GM19043 (cell line): ENCODE measurements around the gene APOL6.
"Not testable (repeated sequence)": the region's sequence is repeated elsewhere in the genome, so short reads cannot be mapped to it uniquely, and the experiment has no call there.

ENCODE experiments used
- ATAC-seq: cut with Tn5 transposase; IDR thresholded peaks from one replicate; pipeline ENCODE4 v1.9.1; 2021; ENCODE audit warnings: low read depth; ENCODE audit not compliant: unreplicated experiment

The APOL6 gene

DNA sequence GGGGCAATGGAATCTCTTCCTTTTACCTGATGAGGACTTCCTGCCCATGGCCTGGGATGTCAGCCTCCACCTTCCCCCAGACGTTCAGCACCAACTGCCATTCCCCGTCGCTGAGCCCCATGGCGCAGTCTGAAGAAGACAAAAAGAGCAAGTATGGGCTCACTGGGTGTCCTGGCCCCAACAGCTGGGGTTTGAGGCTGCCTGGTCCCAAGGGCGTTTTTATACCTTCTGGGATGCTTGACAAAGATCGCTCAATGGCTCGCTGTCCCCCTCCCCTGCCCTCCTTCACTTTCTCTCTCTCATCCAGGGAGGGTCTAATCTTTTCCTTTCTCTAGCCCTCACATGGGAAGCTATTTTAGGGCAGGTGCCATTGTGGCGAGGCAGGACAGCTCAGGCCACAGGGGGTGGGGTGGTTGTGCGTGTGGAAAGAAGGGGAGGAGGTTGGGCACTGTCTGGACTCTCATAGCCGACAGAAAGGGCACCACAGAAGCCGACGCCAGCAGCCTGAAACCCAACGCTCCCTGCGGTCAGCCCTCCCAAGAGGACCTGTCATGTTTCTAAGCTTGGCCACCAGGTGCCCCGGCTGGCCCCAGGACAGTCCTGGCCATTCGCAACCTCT, 31.0 kb upstream of the APOL6 start, which contains the start of gene MB:
Gene MB, minus strand, starts transcription at position 193 of the 619 bp plus-strand sequence. Its CDS starts 72 bp downstream, at position 121.
- no peak for ATAC-seq

- ATAC-seq = no peak
These were observed 29.6 kb upstream of the APOL6 start for GRCh38 chr22:35618427-35619223.

- ATAC-seq = no peak
These were observed 28.7 kb upstream of the APOL6 start for GRCh38 chr22:35619336-35620094.

DNA sequence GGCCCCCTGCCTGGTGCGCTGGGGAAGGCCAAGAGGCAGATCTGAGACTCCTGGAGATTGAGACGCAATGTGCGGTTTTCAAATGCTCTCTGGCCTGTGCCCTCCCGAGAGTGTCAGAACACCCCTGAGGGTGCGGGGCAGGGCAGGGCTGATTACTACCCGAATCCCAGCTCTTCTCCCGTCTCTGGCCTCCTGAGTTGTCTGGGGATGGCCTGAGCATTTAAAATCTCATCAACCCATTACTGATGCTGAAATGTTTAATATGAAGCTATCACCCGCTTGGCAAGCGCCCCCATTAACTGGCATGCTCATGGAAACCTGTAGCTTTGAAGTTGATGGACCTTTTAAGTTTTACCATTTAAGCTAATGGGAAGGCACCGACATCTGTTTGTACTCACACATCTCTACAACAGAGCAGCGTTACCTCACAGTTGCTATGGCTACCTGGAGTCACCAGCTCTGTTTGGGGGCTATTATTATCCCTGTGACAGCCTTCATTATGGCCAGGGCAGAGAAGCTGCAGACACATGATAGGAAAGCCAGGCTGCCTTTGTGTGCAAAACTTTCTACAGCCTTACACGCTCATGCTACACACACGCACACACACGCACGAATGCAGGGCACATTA, 27.5 kb upstream of the APOL6 start:
- no peak for ATAC-seq

GRCh38 chr22:35621451-35621850, 26.8 kb upstream of the APOL6 start:
- no peak for ATAC-seq

DNA sequence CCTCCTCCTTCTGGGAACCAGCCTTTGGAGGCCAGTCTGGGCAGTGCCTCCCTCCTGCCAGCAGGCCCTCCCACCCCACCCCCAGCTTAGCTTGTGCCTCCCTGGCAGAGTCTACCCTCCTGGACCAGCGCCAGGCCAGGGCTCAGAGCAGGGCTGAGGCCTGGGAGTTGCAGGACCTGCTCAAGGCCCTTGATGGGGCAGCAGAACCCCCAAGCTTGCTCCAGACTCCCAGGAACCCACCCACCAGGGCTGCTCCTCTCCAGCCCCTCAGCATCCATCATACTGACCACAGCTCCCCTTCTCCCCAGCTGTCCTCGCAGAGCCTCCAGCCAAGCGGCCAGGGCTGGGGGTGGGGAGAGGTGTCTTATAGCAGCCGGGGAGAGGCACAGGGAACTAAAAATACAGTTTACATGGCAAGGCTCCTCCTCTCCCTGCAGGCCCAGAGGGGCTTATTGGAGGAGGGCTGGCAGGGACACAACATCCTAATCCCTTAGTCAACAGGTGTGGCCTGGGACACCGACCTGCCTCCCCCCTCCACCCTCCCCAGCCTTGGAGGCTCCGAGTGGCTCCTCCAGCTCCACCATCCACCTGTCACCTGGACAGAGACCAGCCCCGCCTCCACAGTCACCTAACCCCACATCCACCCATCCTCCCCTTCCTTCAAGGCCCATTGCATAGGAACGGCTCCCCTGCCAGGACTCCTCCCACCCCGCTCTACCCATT, 25.9 kb upstream of the APOL6 start:
- no peak for ATAC-seq

DNA sequence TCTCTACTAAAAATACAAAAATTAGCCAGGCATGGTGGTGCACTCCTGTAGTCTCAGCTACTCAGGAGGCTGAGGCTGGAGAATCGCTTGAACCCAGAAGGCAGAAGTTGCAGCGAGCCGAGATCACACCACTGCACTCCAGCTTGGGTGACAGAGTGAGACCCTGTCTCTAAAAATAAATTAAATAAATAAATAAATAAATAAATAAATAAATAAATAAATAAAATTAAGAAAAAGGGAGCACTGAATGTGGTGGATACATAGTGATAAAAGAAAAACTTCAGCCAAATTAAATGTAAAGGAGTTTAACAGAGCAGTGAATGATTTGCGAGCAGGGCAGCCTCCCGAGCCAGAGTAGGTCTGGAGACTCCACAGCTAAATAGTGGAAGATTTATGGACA, 24.4 kb upstream of the APOL6 start:
- not testable (repeated sequence) for ATAC-seq

DNA sequence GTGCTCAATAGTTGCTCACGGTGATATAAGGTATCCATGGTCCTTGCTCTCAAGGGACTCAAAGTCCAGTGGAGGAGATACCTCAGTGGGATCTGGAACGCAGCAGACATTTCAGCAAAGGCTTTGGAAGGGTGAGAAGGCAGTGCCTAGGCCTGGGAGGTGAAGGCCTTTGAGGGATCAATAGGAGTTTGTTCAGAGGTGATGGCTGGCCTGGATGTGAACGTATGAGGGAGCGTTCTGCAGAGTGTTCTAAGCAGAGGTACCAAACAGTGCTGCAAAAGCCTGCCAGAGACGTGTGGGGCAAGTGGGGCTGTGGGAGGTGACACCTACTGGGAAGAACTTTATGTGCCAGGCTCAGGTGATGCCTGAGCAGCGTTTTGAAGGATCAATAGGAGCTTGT, 23.7 kb upstream of the APOL6 start:
- ATAC-seq = no peak

DNA sequence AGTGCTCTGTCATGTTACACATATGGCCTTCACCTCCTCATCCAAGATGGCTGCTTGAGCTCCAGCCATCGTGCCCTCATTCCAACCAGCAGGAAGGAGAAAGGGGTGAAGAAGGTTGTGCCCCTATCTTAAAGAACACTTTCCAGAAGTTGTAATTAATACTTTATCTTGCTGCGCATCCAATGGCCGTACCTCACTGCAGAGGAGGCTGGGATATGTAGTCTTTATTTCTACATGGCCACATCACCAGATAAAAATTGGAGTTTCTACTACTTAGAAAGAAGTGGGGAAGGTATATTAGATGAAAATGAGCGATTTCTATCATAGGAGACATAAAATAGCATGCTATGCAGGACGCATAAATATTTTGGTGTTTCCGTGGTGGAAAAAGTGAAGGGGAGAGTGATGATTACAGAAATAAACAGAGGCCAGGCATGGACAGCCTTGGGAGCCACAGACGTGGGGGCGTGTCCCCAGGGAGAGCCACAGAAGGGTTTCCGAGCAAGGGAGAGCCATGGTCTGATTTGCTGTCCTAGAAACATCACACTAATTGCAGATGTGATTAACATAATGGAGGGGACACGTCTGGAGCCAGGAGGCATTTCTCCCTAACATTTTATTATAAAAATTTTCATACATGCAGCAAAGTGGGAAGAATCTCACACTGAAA, 22.3 kb upstream of the APOL6 start:
- no peak for ATAC-seq

DNA sequence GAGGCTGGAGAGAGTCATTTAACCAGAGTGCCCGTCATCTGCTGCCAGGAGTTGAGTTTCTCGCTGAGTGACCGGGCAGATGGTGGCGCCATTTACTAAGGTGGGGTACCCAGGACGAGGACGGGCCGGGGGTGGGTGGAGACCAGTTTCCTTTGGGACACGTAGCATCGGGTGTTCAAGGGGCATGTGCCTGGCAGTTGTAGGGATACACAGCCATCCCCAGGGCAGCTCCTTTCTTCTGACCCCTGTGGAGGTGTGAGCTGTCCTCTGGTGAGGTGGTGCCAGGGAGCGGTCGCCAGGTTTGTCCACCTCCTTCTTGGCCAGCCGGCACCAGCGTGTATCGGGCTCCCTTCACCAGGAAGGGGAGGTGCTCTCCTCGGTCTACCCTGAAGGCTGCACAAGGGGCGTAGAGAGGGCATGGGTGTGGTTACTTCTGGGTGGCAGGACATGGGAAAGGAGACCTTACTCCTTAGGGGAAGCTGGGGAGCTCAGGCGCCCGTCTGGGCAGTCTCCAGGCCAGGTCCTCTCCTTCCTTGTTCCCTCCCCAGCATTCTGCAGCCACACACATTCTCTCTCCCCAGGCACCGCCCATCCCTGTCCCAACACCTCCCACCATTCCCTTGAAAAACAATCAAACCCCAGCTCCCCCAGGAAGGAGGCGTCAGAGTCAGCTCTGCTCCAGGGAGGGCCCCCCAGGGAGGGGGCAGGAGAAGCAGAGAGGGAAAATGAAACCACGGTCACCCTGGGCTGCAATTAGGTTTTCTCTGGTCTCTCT, 20.8 kb upstream of the APOL6 start:
- ATAC-seq = no peak

GRCh38 chr22:35628732-35629131, 19.5 kb upstream of the APOL6 start:
- ATAC-seq = no peak

- ATAC-seq = no peak
These were observed 18.6 kb upstream of the APOL6 start for GRCh38 chr22:35629406-35630216.

DNA sequence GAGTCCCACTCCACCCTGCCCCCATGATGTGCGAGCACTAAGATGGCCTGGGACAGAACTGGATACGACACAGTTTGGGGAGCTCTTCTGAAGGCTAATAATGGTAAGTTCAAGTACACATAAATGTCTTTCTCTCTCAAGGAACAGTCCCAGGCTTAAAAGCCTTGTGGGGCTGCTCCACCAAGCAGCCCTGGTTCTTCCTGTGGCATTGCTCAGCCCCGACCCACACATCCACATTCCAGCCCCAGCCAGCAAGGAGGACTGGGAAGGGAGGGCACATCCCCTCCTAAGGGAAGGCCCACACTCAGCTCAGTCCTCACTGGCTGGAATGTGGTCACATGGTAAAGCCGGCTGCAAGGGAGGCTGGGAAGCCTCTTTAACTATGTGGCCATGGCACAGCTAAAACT, 17.9 kb upstream of the APOL6 start:
- no peak for ATAC-seq

- ATAC-seq = no peak
These were observed 17.4 kb upstream of the APOL6 start for GRCh38 chr22:35630891-35631290.

DNA sequence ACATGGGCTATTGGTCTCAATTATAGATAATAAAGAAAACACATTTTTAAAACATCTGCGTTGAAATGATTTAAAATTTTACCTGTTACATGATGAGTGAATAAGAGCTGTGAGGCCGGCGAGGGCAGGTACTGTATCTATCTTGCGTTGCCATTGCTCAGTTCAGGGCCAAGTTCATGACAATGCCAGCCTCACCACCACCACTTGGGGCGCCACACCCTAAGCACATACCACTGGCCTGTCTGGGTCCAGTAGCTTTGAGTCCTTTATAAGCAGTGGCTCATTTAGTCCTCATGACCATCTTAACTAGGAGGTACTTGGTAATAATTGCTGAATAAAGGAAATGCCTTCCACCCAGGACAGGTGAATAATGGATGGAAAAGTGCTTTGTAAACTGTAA, 16.6 kb upstream of the APOL6 start:
- no peak for ATAC-seq

GRCh38 chr22:35632935-35633334, 15.3 kb upstream of the APOL6 start:
- ATAC-seq = no peak

GRCh38 chr22:35633520-35633919, 14.7 kb upstream of the APOL6 start:
- no peak for ATAC-seq

- ATAC-seq = no peak
These were observed 14.2 kb upstream of the APOL6 start for GRCh38 chr22:35634015-35634414.
